ENCODE results near the gene NOC2L.
A peak's percentile ranks its signal among the peaks of the same experiment; 100 is the strongest.

DNA sequence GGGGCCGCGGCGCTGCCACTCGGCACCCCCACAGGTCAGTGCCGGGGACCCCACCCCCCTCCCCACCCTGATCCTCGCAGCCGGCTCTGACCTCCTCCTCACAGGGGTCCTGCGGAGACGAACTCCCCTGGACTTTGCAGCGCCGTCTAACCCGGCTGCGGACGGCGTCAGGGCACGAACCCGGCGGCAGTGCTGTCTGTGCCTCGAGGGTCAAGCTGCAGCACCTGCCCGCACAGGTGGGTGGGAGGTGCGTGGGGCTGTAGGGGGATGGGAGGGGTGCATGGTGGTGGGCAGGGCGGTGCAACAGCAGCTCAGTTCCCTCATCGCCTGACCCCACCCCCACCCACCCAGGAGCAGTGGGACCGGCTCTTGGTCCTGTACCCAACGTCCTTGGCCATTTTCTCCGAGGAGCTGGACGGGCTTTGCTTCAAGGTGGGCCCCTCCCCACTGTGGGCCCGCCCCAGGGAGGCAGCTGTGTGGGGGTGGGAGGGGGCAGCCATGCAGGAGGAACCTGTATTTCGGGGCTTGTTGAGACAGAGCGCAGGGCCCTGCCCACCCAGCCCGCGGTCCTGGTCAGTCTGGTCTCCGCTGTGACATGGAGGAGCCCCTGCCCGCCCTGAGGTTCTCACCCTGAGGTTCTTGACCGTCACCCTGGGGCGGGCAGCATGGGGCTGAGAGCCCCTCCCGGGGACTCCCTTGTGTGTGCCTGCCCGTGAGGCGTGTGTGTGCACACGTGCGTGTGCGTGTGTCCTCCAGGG, 12.1 kb upstream of the NOC2L start:
- TF ChIP-seq, protein P1, sequence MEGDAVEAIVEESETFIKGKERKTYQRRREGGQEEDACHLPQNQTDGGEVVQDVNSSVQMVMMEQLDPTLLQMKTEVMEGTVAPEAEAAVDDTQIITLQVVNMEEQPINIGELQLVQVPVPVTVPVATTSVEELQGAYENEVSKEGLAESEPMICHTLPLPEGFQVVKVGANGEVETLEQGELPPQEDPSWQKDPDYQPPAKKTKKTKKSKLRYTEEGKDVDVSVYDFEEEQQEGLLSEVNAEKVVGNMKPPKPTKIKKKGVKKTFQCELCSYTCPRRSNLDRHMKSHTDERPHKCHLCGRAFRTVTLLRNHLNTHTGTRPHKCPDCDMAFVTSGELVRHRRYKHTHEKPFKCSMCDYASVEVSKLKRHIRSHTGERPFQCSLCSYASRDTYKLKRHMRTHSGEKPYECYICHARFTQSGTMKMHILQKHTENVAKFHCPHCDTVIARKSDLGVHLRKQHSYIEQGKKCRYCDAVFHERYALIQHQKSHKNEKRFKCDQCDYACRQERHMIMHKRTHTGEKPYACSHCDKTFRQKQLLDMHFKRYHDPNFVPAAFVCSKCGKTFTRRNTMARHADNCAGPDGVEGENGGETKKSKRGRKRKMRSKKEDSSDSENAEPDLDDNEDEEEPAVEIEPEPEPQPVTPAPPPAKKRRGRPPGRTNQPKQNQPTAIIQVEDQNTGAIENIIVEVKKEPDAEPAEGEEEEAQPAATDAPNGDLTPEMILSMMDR (IDR thresholded peaks at IDR 0.05; ENCODE audit: extremely low read depth in 1 of 2, insufficient read depth in 1 of 2, low read depth in 1 of 2, low read length in 2 of 2), result no peak
- no peak for TF ChIP-seq JUN (IDR thresholded peaks at IDR 0.05; ENCODE audit: borderline replicate concordance, insufficient read depth, insufficient read length, low read depth)
- TF ChIP-seq EZH2 (IDR thresholded peaks at IDR 0.05; ENCODE audit: borderline replicate concordance, low read depth, low read length, severe bottlenecking), result peak; percentile 14
- TF ChIP-seq POLR2A (IDR thresholded peaks at IDR 0.05; ENCODE audit: low read depth, low read length), result no peak
- TF ChIP-seq MYC (IDR thresholded peaks at IDR 0.05; ENCODE audit: low read depth, low read length), result no peak
- TF ChIP-seq, protein P2, sequence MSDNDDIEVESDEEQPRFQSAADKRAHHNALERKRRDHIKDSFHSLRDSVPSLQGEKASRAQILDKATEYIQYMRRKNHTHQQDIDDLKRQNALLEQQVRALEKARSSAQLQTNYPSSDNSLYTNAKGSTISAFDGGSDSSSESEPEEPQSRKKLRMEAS (IDR thresholded peaks at IDR 0.05; ENCODE audit: insufficient read depth, insufficient read length), result no peak
- no peak for TF ChIP-seq FOS (IDR thresholded peaks at IDR 0.05; ENCODE audit: borderline replicate concordance, insufficient read depth, low read length)

Measured in endothelial cell of umbilical vein (primary cell).